HG03060 (cell line): ENCODE results near the gene RALB.
"Not testable (repeated sequence)": the region's sequence is repeated elsewhere in the genome, so short reads cannot be mapped to it uniquely, and the experiment has no call there.

Experiments
- ATAC-seq: cut with Tn5 transposase; IDR thresholded peaks from one replicate; pipeline ENCODE4 v1.9.1; 2021; ENCODE audit warnings: low read depth, moderate number of reproducible peaks; ENCODE audit not compliant: unreplicated experiment

The RALB gene

GRCh38 chr2:120241684-120242083, 11.0 kb upstream of the RALB start:
- ATAC-seq: no peak

- no peak for ATAC-seq
Observed at GRCh38 chr2:120243211-120243610, 9.4 kb upstream of the RALB start.

- no peak for ATAC-seq
Observed at GRCh38 chr2:120243875-120244553, 8.6 kb upstream of the RALB start.

GRCh38 chr2:120244656-120245519, 7.8 kb upstream of the RALB start:
- ATAC-seq: no peak

GRCh38 chr2:120245520-120246332, 6.9 kb upstream of the RALB start:
- no peak for ATAC-seq

GRCh38 chr2:120246546-120247300, 5.9 kb upstream of the RALB start:
- no peak for ATAC-seq

GRCh38 chr2:120247851-120248250, 4.8 kb upstream of the RALB start:
- ATAC-seq: no peak

GRCh38 chr2:120250640-120251039, 2.0 kb upstream of the RALB start:
- no peak for ATAC-seq

GRCh38 chr2:120251078-120251477, 1.6 kb upstream of the RALB start:
- no peak for ATAC-seq

- ATAC-seq: no peak
Observed at GRCh38 chr2:120251880-120252224, 800 bp upstream of the RALB start.

- ATAC-seq: peak; percentile 3
Observed at GRCh38 chr2:120253021-120253882, 600 bp downstream of the RALB start.

- no peak for ATAC-seq
Observed at GRCh38 chr2:120254178-120254577, 1.5 kb downstream of the RALB start.

GRCh38 chr2:120255071-120255470, 2.4 kb downstream of the RALB start:
- ATAC-seq: no peak

- no peak for ATAC-seq
Observed at GRCh38 chr2:120255986-120256650, 3.5 kb downstream of the RALB start.

GRCh38 chr2:120256651-120257000, 4.0 kb downstream of the RALB start:
- no peak for ATAC-seq

- ATAC-seq: no peak
Observed at GRCh38 chr2:120257522-120257921, 4.9 kb downstream of the RALB start.

GRCh38 chr2:120258196-120258595, 5.5 kb downstream of the RALB start:
- ATAC-seq: no peak

- not testable (repeated sequence) for ATAC-seq
Observed at GRCh38 chr2:120259939-120260338, 7.3 kb downstream of the RALB start.

GRCh38 chr2:120260736-120261135, 8.1 kb downstream of the RALB start:
- ATAC-seq: no peak
